Measurements from ENCODE around the gene CCDC18. TPM values are rescaled to one million over a fixed set of nuclear protein-coding genes. Genes with fewer than 3 reads are reported as not detected.
"Not testable (repeated sequence)": the region's sequence is repeated elsewhere in the genome, so short reads cannot be mapped to it uniquely, and the experiment has no call there.

CCDC18 gene, protein sequence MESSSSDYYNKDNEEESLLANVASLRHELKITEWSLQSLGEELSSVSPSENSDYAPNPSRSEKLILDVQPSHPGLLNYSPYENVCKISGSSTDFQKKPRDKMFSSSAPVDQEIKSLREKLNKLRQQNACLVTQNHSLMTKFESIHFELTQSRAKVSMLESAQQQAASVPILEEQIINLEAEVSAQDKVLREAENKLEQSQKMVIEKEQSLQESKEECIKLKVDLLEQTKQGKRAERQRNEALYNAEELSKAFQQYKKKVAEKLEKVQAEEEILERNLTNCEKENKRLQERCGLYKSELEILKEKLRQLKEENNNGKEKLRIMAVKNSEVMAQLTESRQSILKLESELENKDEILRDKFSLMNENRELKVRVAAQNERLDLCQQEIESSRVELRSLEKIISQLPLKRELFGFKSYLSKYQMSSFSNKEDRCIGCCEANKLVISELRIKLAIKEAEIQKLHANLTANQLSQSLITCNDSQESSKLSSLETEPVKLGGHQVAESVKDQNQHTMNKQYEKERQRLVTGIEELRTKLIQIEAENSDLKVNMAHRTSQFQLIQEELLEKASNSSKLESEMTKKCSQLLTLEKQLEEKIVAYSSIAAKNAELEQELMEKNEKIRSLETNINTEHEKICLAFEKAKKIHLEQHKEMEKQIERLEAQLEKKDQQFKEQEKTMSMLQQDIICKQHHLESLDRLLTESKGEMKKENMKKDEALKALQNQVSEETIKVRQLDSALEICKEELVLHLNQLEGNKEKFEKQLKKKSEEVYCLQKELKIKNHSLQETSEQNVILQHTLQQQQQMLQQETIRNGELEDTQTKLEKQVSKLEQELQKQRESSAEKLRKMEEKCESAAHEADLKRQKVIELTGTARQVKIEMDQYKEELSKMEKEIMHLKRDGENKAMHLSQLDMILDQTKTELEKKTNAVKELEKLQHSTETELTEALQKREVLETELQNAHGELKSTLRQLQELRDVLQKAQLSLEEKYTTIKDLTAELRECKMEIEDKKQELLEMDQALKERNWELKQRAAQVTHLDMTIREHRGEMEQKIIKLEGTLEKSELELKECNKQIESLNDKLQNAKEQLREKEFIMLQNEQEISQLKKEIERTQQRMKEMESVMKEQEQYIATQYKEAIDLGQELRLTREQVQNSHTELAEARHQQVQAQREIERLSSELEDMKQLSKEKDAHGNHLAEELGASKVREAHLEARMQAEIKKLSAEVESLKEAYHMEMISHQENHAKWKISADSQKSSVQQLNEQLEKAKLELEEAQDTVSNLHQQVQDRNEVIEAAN (N-terminal part only)
- total RNA-seq, result 1 to 10 TPM; 5.6 to 7.2 TPM
- long read RNA-seq, donor 1, partial matches to known transcripts, result 1 of 3 reads
- long read RNA-seq, donor 1, other reads (novel, unspliced or antisense), result 2 of 3 reads
- long read RNA-seq, donor 2, partial matches to known transcripts, result 1 of 8 reads
- long read RNA-seq, donor 2, other reads (novel, unspliced or antisense), result 7 of 8 reads

- DNase-seq (ENCODE audit: low spot score), result no peak
- intact Hi-C loops (cut with DNase I), result no loop called here
Measured at GRCh38 chr1:93180723-93181613, at the start of gene CCDC18. Gene CCDC18 (plus strand): TSS chr1:93180724. CDS start chr1:93183362, 2,638 bp downstream.

DNA sequence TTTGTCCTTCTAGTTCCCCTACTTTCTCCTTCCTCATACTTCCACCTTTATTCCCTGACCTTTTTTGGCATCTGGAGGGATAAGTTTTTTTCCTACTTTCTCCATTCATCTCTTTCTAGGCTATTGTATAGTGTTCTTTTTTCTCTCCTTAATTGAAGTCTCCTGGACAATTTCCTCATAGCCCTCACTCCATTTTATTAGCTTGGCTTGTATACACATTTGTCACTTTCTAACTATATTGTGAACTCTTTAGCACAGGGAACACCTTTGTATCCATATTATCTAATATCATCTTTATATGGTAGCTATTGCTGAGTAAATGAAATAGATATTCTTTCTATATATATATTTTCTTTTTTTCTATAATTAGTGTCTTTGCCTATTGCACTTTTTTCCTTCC lies 47.9 kb upstream of the CCDC18 start:
- DNase-seq (ENCODE audit: low spot score), result no peak
- intact Hi-C loops (cut with DNase I), result no loop called here

DNA sequence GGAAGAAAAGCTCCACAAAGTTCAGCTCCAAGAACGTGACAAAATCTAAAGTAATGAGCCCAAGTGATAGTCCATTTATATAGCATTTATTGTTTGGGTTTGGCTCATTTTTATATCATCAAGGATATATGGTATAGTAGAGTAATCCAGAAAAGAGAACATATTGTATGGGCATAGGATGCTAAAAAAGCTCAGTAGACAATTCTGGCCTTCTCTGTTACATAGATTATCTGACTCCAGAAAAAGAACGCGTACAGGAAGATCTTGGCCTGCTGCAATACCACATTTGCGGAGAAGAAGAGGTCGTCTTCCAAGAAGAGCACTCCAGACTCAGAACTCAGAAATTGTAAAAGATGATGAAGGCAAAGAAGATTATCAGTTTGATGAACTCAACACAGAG lies 44.1 kb upstream of the CCDC18 start:
- DNase-seq (ENCODE audit: low spot score), result no peak
- intact Hi-C loops (cut with DNase I), result no loop called here

GRCh38 chr1:93137604-93138292 lies 42.8 kb upstream of the CCDC18 start:
- intact Hi-C loops (cut with DNase I), result no loop called here

GRCh38 chr1:93140106-93140505 lies 40.4 kb upstream of the CCDC18 start:
- intact Hi-C loops (cut with DNase I), result no loop called here
- no peak for DNase-seq (ENCODE audit: low spot score)

More at GRCh38 chr1:93137604-93138292, 42.8 kb upstream of the CCDC18 start:
- DNase-seq (ENCODE audit: low spot score), result no peak

GRCh38 chr1:93142161-93142560 lies 38.4 kb upstream of the CCDC18 start:
- intact Hi-C loops (cut with DNase I), result no loop called here
- DNase-seq (ENCODE audit: low spot score), result no peak

GRCh38 chr1:93143136-93143535 lies 37.4 kb upstream of the CCDC18 start:
- no peak for DNase-seq (ENCODE audit: low spot score)
- intact Hi-C loops (cut with DNase I), result no loop called here

DNA sequence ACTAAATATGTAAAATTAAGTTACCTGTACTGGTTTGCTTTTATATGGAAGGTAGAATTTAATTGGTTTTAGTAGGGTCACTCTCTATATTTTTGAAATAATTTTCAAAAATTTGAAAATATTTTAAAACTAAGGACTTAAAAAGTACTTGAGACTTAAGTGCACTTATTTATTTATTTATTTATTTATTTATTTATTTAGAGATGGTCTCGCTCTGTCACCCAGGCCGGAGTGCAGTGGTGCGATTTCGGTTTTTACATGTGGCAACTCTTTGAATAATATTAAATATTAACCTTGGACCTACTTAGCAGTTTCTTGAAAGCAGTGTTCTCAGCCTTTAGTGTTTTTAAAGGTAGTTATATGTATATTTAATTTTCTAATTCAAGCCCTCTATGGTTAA lies 36.8 kb upstream of the CCDC18 start:
- intact Hi-C loops (cut with DNase I), result no loop called here
- no peak for DNase-seq (ENCODE audit: low spot score)

- intact Hi-C loops (cut with DNase I), result no loop called here
- DNase-seq (ENCODE audit: low spot score), result no peak
Measured at GRCh38 chr1:93148001-93148400, 32.5 kb upstream of the CCDC18 start.

DNA sequence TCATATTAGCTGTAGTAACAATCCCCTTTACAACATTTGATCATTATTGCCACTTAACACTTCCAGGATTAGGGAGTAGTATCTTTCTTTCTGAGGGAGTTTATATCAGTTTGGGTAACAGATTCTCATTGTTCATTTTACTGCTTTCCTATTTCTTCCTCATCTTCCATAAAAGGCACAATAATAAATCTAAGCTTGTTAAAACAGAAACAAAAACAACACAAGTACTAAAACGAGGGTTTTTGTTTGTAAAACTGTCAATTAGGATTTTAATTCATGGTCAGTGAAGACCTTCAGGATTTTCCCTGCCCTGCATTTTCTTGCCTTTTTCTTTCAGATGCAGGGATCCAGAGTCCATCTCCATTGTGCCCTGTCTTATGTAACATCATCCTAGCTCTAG lies 29.8 kb upstream of the CCDC18 start:
- intact Hi-C loops (cut with DNase I), result no loop called here
- DNase-seq (ENCODE audit: low spot score), result no peak

- intact Hi-C loops (cut with DNase I), result no loop called here
- DNase-seq (ENCODE audit: low spot score), result no peak
Measured at GRCh38 chr1:93151474-93151873, 29.1 kb upstream of the CCDC18 start.

DNA sequence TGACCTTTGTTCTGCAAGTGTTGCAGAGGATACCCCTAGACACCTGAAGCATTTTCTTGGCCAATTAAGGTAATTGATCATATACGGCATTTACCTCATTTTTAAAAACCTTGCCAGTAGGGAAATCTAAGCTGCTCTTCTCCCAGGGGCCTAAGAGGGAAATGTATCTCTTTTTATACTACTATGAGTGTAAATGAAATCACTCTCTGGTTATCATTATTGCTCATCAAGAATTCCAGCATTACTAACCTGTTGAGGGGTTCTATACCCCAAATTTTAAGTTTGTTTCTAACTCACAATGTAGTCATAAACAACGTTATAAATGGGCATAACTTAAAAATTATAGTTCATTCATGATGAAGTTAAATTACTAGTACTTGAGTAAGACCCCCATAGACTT lies 27.7 kb upstream of the CCDC18 start:
- DNase-seq (ENCODE audit: low spot score), result no peak
- intact Hi-C loops (cut with DNase I), result no loop called here

DNA sequence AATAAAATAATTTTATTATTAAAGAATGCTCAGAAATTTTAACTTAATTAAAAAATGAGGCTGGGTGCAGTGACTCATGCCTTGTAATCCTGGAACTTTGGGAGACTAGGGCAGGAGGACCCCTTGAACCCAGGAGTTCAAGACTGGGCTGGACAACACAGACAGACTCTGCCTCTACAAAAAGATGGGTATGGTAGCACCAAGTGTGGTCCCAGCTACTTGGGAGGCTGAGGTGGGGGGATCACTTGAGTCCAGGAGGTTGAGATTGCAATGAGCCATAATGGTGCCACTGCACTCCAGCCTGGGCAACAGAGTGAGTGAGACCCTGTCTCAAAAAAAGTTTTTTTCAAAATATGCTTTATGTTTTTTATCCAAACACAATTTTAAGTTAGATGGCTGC lies 25.6 kb upstream of the CCDC18 start:
- DNase-seq (ENCODE audit: low spot score), result no peak
- intact Hi-C loops (cut with DNase I), result no loop called here

- intact Hi-C loops (cut with DNase I), result no loop called here
- no peak for DNase-seq (ENCODE audit: low spot score)
Measured at GRCh38 chr1:93155335-93155734, 25.2 kb upstream of the CCDC18 start.

DNA sequence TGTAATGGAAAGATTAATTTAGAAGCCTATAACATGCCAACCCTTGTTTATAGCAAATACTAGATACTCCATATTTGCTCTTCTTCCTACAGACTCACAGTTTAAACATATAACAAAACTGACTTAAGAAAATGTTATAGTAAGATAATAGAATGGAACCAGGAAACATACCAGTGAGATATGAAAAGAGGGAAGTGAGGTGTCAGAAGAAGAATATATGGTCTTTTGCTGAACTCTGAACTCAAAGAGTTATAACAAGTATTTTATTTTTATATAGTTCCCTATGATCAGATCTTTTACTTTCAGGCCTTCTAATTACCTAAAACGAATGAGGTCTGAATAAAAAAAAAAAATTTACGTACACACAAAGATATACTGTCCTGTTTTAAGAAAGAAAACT lies 21.2 kb upstream of the CCDC18 start:
- intact Hi-C loops (cut with DNase I), result no loop called here
- no peak for DNase-seq (ENCODE audit: low spot score)

DNA sequence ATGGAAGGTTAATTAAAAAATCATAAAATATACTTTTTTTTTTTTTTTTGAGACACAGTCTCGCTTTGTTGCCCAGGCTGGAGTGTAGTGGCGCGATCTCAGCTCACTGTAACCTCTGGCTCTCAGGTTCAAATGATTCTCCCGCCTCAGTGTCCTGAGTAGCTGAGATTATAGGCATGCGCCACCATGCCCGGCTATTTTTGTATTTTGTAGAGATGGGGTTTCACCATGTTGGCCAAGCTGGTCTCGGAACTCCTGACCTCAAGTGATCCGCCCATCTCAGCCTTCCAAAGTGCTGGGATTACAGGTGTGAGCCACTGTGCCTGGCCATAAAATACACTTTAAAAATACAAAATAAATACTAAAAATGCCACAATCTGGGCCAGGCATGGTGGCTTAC lies 17.2 kb upstream of the CCDC18 start:
- DNase-seq (ENCODE audit: low spot score); intact Hi-C loops (cut with DNase I): not testable (repeated sequence)

DNA sequence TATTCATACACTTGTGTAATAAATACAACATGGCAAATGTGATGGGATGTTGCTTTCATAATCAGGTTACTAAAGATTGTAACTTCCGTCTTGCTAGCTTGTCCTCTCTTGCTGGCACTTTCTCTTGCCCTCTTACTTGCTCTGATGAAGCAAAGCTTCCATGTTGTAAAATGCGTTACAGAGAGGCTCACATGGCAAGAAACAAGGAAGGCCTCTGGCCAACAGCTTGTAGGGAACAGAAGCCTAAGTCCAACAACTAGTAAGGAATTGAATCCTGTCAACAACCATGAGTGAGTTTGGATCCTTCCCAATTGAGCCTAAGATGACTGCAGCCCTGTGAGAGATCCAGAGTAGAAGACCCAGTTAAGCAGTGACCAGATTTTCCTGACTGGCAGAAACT lies 15.7 kb upstream of the CCDC18 start:
- no peak for DNase-seq (ENCODE audit: low spot score)
- intact Hi-C loops (cut with DNase I), result no loop called here

DNA sequence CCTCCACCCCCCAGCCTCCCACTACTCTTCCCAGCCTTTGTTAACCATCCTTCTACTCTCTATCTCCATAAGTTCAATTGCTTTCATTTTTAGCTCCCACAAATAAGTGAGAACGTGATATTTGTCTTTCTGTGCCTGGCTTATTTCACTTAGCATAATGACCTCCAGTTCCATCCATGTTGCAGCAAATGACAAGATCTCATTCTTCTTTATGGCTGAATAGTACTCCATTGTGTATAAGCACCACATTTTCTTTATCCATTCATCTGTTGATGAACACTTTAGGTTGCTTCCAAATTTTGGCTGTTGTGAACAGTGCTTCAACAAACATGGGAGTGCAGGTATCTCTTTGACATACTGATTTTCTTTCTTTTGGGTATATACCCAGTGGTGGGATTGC lies 14.6 kb upstream of the CCDC18 start:
- DNase-seq (ENCODE audit: low spot score); intact Hi-C loops (cut with DNase I): not testable (repeated sequence)

Measured in posterior vena cava (tissue), 2 donors.